ENCODE data around the gene CCL20. TPM values are rescaled to one million over a fixed set of nuclear protein-coding genes. Genes with fewer than 3 reads are reported as not detected.

CCL20 gene
- total RNA-seq, 2 donors from 2014 or later, result 11.5 to 43.5 TPM

GRCh38 chr2:227821043-227821942 is 7.7 kb downstream of the CCL20 start:
- no peaks in the 10 kb centered on the region for H3K9me3 ChIP-seq
- H3K4me3 ChIP-seq, result no peak overlapping the region
- intact Hi-C loops (cut with DNase I), result no loop called here
- H3K9ac ChIP-seq (ENCODE audit: low read depth in 2 of 2, low read length in 2 of 2), result no peak overlapping the region
- peak; percentile 76 for DNase-seq
- H3K27me3 ChIP-seq, result no peaks in the 10 kb centered on the region
- no peak overlapping the region for H3K27ac ChIP-seq
- H3K36me3 ChIP-seq, result no peaks in the 10 kb centered on the region
- no peak for TF ChIP-seq CTCF (IDR thresholded peaks at IDR 0.05)
- H3K4me1 ChIP-seq, result peaks cover 3% of the 10 kb centered on the region

DNA sequence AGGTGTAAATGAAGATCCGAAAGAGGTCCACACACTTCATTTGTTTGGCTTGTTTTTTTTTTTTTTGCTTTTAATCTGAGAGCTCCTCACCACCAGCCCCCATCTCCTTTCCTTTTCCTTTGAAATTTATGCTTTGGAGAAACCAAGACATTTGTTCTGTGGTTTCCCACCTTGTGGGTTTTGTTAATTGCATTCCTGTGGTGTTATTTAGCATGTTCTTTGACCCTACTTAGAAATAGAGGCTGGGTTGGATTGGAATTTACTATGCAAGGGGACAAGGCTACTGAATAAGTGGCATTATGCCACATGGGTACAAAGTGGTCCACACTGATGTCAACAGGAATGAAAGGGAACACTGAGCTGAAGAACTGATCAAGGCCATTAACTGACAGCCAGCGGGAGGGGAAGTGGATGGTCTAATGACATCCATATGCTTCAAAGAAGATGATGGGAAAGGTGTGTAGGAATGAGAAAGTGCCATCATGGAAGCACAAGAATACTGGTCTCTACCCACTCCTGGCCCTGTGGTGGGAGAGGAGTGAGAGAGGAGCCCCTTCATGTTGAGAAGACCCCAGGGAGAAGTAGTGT is 8.9 kb downstream of the CCL20 start:
- Histone ChIP-seq H3K36me3 (no peaks in the 10 kb centered on the region), H3K4me1 (peaks cover 3% of the 10 kb centered on the region), H3K27ac (no peak overlapping the region), H3K9me3 (no peaks in the 10 kb centered on the region), H3K9ac (ENCODE audit: low read depth in 2 of 2, low read length in 2 of 2) (no peak overlapping the region), H3K4me3 (no peak overlapping the region), H3K27me3 (no peaks in the 10 kb centered on the region)
- no peak for TF ChIP-seq CTCF (IDR thresholded peaks at IDR 0.05)
- intact Hi-C loops (cut with DNase I), result no loop called here
- no peak for DNase-seq

DNA sequence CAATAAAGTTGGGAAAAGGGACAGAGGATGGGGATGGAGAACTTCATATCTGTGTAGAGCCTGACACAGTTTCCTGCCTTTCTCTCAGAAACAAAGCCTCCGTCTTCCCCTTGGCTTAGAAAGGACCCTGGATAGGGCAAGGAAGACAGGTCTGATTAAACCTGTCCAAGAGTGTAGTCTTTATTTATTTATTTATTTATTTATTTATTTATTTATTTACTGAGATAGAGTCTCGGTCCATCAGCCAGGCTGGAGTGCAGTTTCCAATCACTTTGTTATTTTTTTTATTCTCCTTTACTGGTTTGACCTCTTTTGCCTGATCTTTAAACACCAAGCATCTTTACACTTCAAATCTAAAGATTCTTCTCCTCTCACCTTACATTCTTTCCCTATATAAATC is 10.3 kb downstream of the CCL20 start:
- H3K36me3 ChIP-seq, result no peaks in the 10 kb centered on the region
- TF ChIP-seq CTCF (IDR thresholded peaks at IDR 0.05), result no peak
- peaks cover 3% of the 10 kb centered on the region for H3K4me1 ChIP-seq
- intact Hi-C loops (cut with DNase I), result no loop called here
- H3K27ac ChIP-seq, result no peak overlapping the region
- no peak overlapping the region for H3K9ac ChIP-seq (ENCODE audit: low read depth in 2 of 2, low read length in 2 of 2)
- no peak overlapping the region for H3K4me3 ChIP-seq
- H3K27me3 ChIP-seq, result no peaks in the 10 kb centered on the region
- no peaks in the 10 kb centered on the region for H3K9me3 ChIP-seq
- DNase-seq, result no peak

GRCh38 chr2:227824711-227825110 is 11.1 kb downstream of the CCL20 start:
- H3K9ac ChIP-seq (ENCODE audit: low read depth in 2 of 2, low read length in 2 of 2), result no peak overlapping the region
- H3K4me3 ChIP-seq, result no peak overlapping the region
- no peak for DNase-seq
- peaks cover 3% of the 10 kb centered on the region for H3K4me1 ChIP-seq
- H3K27ac ChIP-seq, result no peak overlapping the region
- no peaks in the 10 kb centered on the region for H3K36me3 ChIP-seq
- H3K27me3 ChIP-seq, result no peaks in the 10 kb centered on the region
- H3K9me3 ChIP-seq, result no peaks in the 10 kb centered on the region
- intact Hi-C loops (cut with DNase I), result no loop called here
- no peak for TF ChIP-seq CTCF (IDR thresholded peaks at IDR 0.05)

DNA sequence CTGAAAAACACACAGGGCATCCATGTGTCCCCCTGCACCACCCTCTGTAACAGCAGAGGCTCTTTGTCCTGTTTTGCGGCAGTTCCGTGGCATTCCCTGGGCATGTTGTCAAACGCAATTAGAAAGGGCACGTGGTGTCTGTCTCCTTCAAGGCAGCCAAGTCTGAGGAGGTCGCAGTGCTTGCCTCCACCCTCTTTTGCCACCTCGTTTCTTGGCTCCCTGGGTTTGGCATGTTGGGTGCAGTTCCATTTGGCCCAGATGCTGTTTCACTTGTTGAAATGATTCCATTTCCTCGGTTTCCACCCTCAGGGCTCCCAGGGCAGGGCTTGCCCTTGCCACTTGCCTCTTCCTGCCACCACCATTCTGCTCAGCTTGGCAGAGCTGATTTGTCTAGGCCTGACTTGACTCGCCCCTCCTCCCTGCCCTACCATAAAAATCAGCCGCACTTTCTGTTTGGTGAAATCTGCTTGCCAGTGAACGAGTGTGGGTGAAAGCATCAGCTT is 12.4 kb downstream of the CCL20 start:
- Histone ChIP-seq H3K4me3 (no peak overlapping the region), H3K4me1 (peaks cover 3% of the 10 kb centered on the region), H3K36me3 (no peaks in the 10 kb centered on the region), H3K9ac (ENCODE audit: low read depth in 2 of 2, low read length in 2 of 2) (peak overlapping the region in 1 of 2 donors; percentile 23), H3K27me3 (no peaks in the 10 kb centered on the region), H3K27ac (no peak overlapping the region), H3K9me3 (no peaks in the 10 kb centered on the region)
- peak; percentile 57 for DNase-seq
- intact Hi-C loops (cut with DNase I), result no loop called here
- no peak for TF ChIP-seq CTCF (IDR thresholded peaks at IDR 0.05)

All from colonic mucosa (tissue), 4 donors.